MM.1S (cell line): ENCODE data around the gene GCGR.

Experiments
- EZH2 ChIP-seq: fragments of 300-600 bp; sonication (generic); optimal IDR thresholded peaks from 2 replicates; pipeline ENCODE3; 2017; ENCODE audit warnings: low read depth, mild to moderate bottlenecking, antibody characterized with exemption, low read length, mixed read lengths
- EZH2phosphoT487 ChIP-seq: fragments of 300-600 bp; sonication (generic); IDR thresholded peaks from 2 replicates; pipeline ENCODE4 v1.6.1; 2018; ENCODE audit warnings: antibody characterized with exemption, low read length

DNA sequence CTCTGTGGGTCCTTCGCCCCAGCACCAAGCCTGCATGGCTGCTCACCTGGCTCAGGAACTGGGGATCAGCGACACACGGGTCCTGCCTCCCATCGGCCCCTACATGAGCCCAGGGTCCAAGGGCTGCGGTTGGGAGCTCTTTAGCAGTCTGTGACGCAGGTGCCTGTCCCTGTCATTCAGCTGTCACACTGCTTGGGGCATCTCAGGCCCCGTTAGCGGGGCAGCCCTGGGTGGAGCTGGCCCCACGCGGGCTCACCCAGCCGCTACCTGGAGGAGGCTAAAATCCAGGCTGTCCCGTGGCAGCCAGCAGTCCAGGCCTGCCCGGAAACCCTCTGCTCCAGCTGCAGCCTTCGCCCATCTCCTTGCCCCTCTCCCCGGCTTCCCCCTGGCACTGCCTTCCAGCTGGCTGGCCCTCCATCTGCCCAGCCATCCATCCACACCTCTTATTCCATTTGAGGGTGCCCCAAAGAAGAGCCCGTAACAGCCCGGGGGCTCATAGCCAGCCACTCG lies 3.3 kb downstream of the GCGR start:
- TF ChIP-seq EZH2phosphoT487 (no peak), EZH2 (no peak)
